ENCODE data around the gene OTUB1.

Gene OTUB1

GRCh38 chr11:63978551-63979239 lies 7.5 kb upstream of the OTUB1 start:
- no CpG with 5 or more reads among the region's 10 CpGs for WGBS (ENCODE audit: insufficient coverage, insufficient read length)
- Histone ChIP-seq H3K9me3 (ENCODE audit: control insufficient read depth, insufficient read depth, low read length) (no peaks in the 10 kb centered on the region), H3K4me3 (ENCODE audit: low read length) (no peak overlapping the region), H3K36me3 (ENCODE audit: control insufficient read depth, insufficient read depth, low read length) (no peaks in the 10 kb centered on the region), H3K27ac (ENCODE audit: low read length) (no peak overlapping the region), H3K4me1 (ENCODE audit: control insufficient read depth, insufficient read depth, low read length) (no peaks in the 10 kb centered on the region; the same call in 1 of the 2 replicates), H3K27me3 (ENCODE audit: control insufficient read depth, insufficient read depth, low read length) (no peaks in the 10 kb centered on the region)
- DNase-seq (ENCODE audit: low read depth, low spot score): no peak

DNA sequence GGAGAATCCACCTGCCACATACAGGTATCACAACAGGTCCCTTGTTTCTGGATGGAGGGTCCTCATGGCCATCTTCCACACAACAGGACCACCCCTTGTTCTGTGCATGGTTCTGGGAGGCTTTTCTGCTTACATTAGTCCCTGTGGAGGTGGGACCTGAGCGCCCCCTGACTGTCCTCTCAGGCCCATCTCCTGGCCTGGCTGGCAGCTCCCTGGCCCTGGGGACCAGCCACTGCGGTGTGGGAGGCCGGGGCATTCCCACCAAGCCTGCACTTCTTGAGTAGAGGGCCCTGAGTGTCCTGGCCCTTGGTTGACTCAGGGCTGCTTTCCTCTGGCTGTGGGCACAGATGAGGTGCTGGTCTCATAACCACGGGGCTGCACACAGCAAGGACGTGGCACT lies 6.8 kb upstream of the OTUB1 start:
- Histone ChIP-seq H3K4me3 (ENCODE audit: low read length) (no peak overlapping the region), H3K36me3 (ENCODE audit: control insufficient read depth, insufficient read depth, low read length) (no peaks in the 10 kb centered on the region), H3K4me1 (ENCODE audit: control insufficient read depth, insufficient read depth, low read length) (no peaks in the 10 kb centered on the region; the same call in 1 of the 2 replicates), H3K27ac (ENCODE audit: low read length) (no peak overlapping the region), H3K27me3 (ENCODE audit: control insufficient read depth, insufficient read depth, low read length) (no peaks in the 10 kb centered on the region), H3K9me3 (ENCODE audit: control insufficient read depth, insufficient read depth, low read length) (no peaks in the 10 kb centered on the region)
- WGBS (ENCODE audit: insufficient coverage, insufficient read length): no CpG with 5 or more reads among the region's 5 CpGs
- DNase-seq (ENCODE audit: low read depth, low spot score): no peak

DNA sequence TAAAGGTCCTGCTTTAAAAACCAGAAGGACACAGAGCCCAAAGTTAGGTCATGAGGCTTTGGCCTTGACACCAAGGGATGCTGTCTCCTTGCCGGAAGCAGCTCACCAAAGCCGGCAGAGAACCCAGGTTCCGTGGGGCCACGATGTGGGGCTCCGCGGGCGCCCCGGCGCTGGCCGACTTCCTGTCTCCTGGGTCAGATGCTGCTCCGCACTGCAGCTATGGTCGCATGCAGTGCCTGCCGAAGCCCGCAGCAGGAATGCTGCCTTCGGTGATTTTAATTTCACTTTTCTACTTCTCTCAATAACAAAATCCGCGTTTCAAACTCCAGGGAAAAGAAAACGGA lies 454 bp upstream of the OTUB1 start:
- Histone ChIP-seq H3K4me1 (ENCODE audit: control insufficient read depth, insufficient read depth, low read length) (no peaks in the 10 kb centered on the region; the same call in 1 of the 2 replicates), H3K27me3 (ENCODE audit: control insufficient read depth, insufficient read depth, low read length) (no peaks in the 10 kb centered on the region), H3K9me3 (ENCODE audit: control insufficient read depth, insufficient read depth, low read length) (no peaks in the 10 kb centered on the region), H3K27ac (ENCODE audit: low read length) (no peak overlapping the region), H3K4me3 (ENCODE audit: low read length) (peak overlapping the region; percentile 14; the same call in 1 of the 2 replicates), H3K36me3 (ENCODE audit: control insufficient read depth, insufficient read depth, low read length) (peaks cover 7% of the 10 kb centered on the region; the same call in 1 of the 2 replicates)
- WGBS (ENCODE audit: insufficient coverage, insufficient read length): no CpG with 5 or more reads among the region's 18 CpGs
- DNase-seq (ENCODE audit: low read depth, low spot score): no peak

- peaks cover 11% of the 10 kb centered on the region; the same call in 1 of the 2 replicates for H3K36me3 ChIP-seq (ENCODE audit: control insufficient read depth, insufficient read depth, low read length)
- no peaks in the 10 kb centered on the region for H3K27me3 ChIP-seq (ENCODE audit: control insufficient read depth, insufficient read depth, low read length)
- H3K4me3 ChIP-seq (ENCODE audit: low read length): peak overlapping the region; percentile 96
- H3K9me3 ChIP-seq (ENCODE audit: control insufficient read depth, insufficient read depth, low read length): no peaks in the 10 kb centered on the region
- WGBS (ENCODE audit: insufficient coverage, insufficient read length): no CpG with 5 or more reads among the region's 25 CpGs
- H3K4me1 ChIP-seq (ENCODE audit: control insufficient read depth, insufficient read depth, low read length): no peaks in the 10 kb centered on the region
- no peak for DNase-seq (ENCODE audit: low read depth, low spot score)
- no peak overlapping the region for H3K27ac ChIP-seq (ENCODE audit: low read length)
These were observed 785 bp downstream of the OTUB1 start for GRCh38 chr11:63986932-63987513.

DNA sequence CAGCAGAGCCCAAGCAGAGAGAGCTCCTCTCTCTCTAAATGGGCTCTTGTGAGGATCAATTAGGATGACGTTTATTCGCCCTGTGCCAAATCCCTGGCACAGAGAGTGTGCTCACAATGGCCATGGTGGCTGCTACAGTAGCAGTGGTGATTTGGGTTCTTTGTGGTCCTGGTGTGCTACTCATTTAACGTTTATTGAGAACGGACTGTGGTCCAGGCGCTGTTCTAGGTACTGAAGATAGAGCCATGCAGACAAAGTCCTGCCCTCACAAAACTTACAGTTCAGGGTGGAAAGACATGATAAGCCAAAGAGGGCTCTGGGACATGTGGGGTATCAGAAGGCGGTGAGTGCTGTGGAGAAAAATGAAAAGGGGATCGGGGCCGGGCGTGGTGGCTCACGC lies 5.3 kb downstream of the OTUB1 start:
- H3K36me3 ChIP-seq (ENCODE audit: control insufficient read depth, insufficient read depth, low read length): peaks cover 21% of the 10 kb centered on the region
- H3K27me3 ChIP-seq (ENCODE audit: control insufficient read depth, insufficient read depth, low read length): no peaks in the 10 kb centered on the region
- no peak for DNase-seq (ENCODE audit: low read depth, low spot score)
- no peaks in the 10 kb centered on the region for H3K4me1 ChIP-seq (ENCODE audit: control insufficient read depth, insufficient read depth, low read length)
- H3K9me3 ChIP-seq (ENCODE audit: control insufficient read depth, insufficient read depth, low read length): no peaks in the 10 kb centered on the region
- H3K4me3 ChIP-seq (ENCODE audit: low read length): no peak overlapping the region
- no CpG with 5 or more reads among the region's 10 CpGs for WGBS (ENCODE audit: insufficient coverage, insufficient read length)
- no peak overlapping the region for H3K27ac ChIP-seq (ENCODE audit: low read length)

GRCh38 chr11:63993100-63993499 lies 6.9 kb downstream of the OTUB1 start:
- no peaks in the 10 kb centered on the region for H3K27me3 ChIP-seq (ENCODE audit: control insufficient read depth, insufficient read depth, low read length)
- peaks cover 32% of the 10 kb centered on the region for H3K36me3 ChIP-seq (ENCODE audit: control insufficient read depth, insufficient read depth, low read length)
- WGBS (ENCODE audit: insufficient coverage, insufficient read length): no CpG with 5 or more reads among the region's 5 CpGs
- no peak overlapping the region for H3K27ac ChIP-seq (ENCODE audit: low read length)
- DNase-seq (ENCODE audit: low read depth, low spot score): no peak
- H3K4me1 ChIP-seq (ENCODE audit: control insufficient read depth, insufficient read depth, low read length): peaks cover 2% of the 10 kb centered on the region; the same call in 1 of the 2 replicates
- H3K9me3 ChIP-seq (ENCODE audit: control insufficient read depth, insufficient read depth, low read length): no peaks in the 10 kb centered on the region
- no peak overlapping the region for H3K4me3 ChIP-seq (ENCODE audit: low read length)

- Histone ChIP-seq H3K36me3 (ENCODE audit: control insufficient read depth, insufficient read depth, low read length) (peaks cover 29% of the 10 kb centered on the region), H3K27me3 (ENCODE audit: control insufficient read depth, insufficient read depth, low read length) (no peaks in the 10 kb centered on the region), H3K4me1 (ENCODE audit: control insufficient read depth, insufficient read depth, low read length) (peaks cover 3% of the 10 kb centered on the region), H3K4me3 (ENCODE audit: low read length) (no peak overlapping the region), H3K9me3 (ENCODE audit: control insufficient read depth, insufficient read depth, low read length) (no peaks in the 10 kb centered on the region), H3K27ac (ENCODE audit: low read length) (no peak overlapping the region)
- DNase-seq (ENCODE audit: low read depth, low spot score): no peak
- no CpG with 5 or more reads among the region's 6 CpGs for WGBS (ENCODE audit: insufficient coverage, insufficient read length)
These were observed 7.8 kb downstream of the OTUB1 start for GRCh38 chr11:63993993-63994392.

GRCh38 chr11:63996512-63996911 lies 10.3 kb downstream of the OTUB1 start:
- WGBS (ENCODE audit: insufficient coverage, insufficient read length): no CpG with 5 or more reads among the region's 18 CpGs
- Histone ChIP-seq H3K27me3 (ENCODE audit: control insufficient read depth, insufficient read depth, low read length) (no peaks in the 10 kb centered on the region), H3K4me1 (ENCODE audit: control insufficient read depth, insufficient read depth, low read length) (peaks cover 3% of the 10 kb centered on the region), H3K36me3 (ENCODE audit: control insufficient read depth, insufficient read depth, low read length) (peaks cover 21% of the 10 kb centered on the region), H3K4me3 (ENCODE audit: low read length) (no peak overlapping the region), H3K9me3 (ENCODE audit: control insufficient read depth, insufficient read depth, low read length) (no peaks in the 10 kb centered on the region), H3K27ac (ENCODE audit: low read length) (no peak overlapping the region)
- DNase-seq (ENCODE audit: low read depth, low spot score): no peak

GRCh38 chr11:63997104-63997700 lies 11.0 kb downstream of the OTUB1 start:
- no CpG with 5 or more reads among the region's 27 CpGs for WGBS (ENCODE audit: insufficient coverage, insufficient read length)
- Histone ChIP-seq H3K4me1 (ENCODE audit: control insufficient read depth, insufficient read depth, low read length) (peaks cover 3% of the 10 kb centered on the region), H3K4me3 (ENCODE audit: low read length) (no peak overlapping the region), H3K36me3 (ENCODE audit: control insufficient read depth, insufficient read depth, low read length) (peaks cover 21% of the 10 kb centered on the region), H3K27me3 (ENCODE audit: control insufficient read depth, insufficient read depth, low read length) (no peaks in the 10 kb centered on the region), H3K27ac (ENCODE audit: low read length) (no peak overlapping the region), H3K9me3 (ENCODE audit: control insufficient read depth, insufficient read depth, low read length) (no peaks in the 10 kb centered on the region)
- DNase-seq (ENCODE audit: low read depth, low spot score): no peak

DNA sequence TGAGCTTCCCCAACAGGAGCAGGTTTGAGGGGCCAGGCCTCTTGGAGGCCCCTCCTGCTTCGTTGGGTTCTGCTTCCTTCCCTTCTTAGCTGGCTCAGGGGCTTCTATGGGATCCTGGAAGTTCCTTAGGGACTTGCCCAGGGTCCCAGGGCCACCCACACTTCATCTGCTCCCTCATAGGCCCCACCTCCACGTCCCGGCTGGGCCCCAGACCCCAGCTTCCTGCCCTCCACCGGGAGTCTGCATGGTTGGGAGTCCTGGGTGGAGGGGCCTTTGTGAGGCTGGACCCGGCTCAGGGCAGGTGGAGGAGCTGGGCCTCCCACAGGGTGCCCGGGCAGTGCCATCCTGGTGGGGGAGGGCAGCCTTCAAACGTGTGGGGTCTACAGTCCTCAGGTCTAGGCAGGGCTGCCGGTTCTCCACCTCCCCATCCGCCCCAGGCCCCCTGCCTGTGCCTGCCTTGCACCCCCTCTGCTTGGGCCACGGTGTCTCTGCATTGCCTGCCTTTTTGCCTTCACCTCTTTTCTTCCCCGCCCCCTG lies 11.6 kb downstream of the OTUB1 start:
- no peak overlapping the region for H3K27ac ChIP-seq (ENCODE audit: low read length)
- no CpG with 5 or more reads among the region's 11 CpGs for WGBS (ENCODE audit: insufficient coverage, insufficient read length)

More for the DNA sequence above, 11.6 kb downstream of the OTUB1 start:
- Histone ChIP-seq H3K4me3 (ENCODE audit: low read length) (no peak overlapping the region), H3K4me1 (ENCODE audit: control insufficient read depth, insufficient read depth, low read length) (peaks cover 3% of the 10 kb centered on the region), H3K9me3 (ENCODE audit: control insufficient read depth, insufficient read depth, low read length) (no peaks in the 10 kb centered on the region), H3K27me3 (ENCODE audit: control insufficient read depth, insufficient read depth, low read length) (no peaks in the 10 kb centered on the region), H3K36me3 (ENCODE audit: control insufficient read depth, insufficient read depth, low read length) (peaks cover 21% of the 10 kb centered on the region)
- no peak for DNase-seq (ENCODE audit: low read depth, low spot score)
